ENCODE results near the gene RTN4RL2. TPM values are rescaled to one million over a fixed set of nuclear protein-coding genes. Genes with fewer than 3 reads are reported as not detected.

RTN4RL2 gene
- total RNA-seq, 1 experiment from 2014 or later = 15.5 TPM

DNA sequence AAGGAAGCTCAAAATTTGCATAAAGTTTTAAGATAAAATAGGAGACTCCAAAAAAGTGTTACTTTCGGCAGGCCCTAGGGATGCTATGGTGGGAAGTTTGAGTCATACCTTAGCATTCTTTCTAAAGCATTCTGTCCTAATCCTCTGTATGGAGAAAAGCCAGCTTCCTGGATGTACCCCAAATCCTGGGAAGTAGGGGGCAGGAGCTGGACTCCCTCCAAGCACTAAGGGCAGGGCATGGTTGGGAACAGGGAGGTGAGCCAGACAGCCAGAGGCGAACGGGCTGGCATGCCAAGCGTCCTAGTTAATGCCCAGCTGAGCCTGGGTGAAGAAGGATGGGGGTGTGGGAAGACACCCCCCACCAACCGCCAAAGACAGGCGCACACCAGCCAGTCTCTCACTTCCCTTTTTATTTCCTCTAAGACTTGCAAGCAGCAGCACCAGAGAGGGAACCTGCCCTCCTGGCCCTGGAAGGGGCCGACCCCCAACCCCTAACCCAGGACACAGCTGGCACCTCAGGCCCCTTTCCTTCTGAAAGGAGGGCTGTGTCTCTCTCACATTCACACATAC, 23.9 kb downstream of the RTN4RL2 start (continued):
- TF ChIP-seq, protein P1, sequence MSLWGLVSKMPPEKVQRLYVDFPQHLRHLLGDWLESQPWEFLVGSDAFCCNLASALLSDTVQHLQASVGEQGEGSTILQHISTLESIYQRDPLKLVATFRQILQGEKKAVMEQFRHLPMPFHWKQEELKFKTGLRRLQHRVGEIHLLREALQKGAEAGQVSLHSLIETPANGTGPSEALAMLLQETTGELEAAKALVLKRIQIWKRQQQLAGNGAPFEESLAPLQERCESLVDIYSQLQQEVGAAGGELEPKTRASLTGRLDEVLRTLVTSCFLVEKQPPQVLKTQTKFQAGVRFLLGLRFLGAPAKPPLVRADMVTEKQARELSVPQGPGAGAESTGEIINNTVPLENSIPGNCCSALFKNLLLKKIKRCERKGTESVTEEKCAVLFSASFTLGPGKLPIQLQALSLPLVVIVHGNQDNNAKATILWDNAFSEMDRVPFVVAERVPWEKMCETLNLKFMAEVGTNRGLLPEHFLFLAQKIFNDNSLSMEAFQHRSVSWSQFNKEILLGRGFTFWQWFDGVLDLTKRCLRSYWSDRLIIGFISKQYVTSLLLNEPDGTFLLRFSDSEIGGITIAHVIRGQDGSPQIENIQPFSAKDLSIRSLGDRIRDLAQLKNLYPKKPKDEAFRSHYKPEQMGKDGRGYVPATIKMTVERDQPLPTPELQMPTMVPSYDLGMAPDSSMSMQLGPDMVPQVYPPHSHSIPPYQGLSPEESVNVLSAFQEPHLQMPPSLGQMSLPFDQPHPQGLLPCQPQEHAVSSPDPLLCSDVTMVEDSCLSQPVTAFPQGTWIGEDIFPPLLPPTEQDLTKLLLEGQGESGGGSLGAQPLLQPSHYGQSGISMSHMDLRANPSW (CRISPR knock-in tag; conservative IDR thresholded peaks at IDR 0.05; ENCODE audit: low read depth) = no peak
- TF ChIP-seq ELF4 (CRISPR knock-in tag; IDR thresholded peaks at IDR 0.05; ENCODE audit: low read depth) = no peak
- TF ChIP-seq SP1 (CRISPR knock-in tag; conservative IDR thresholded peaks at IDR 0.05) = no peak
- no peak for TF ChIP-seq ZNF425 (CRISPR knock-in tag; conservative IDR thresholded peaks at IDR 0.05)

DNA sequence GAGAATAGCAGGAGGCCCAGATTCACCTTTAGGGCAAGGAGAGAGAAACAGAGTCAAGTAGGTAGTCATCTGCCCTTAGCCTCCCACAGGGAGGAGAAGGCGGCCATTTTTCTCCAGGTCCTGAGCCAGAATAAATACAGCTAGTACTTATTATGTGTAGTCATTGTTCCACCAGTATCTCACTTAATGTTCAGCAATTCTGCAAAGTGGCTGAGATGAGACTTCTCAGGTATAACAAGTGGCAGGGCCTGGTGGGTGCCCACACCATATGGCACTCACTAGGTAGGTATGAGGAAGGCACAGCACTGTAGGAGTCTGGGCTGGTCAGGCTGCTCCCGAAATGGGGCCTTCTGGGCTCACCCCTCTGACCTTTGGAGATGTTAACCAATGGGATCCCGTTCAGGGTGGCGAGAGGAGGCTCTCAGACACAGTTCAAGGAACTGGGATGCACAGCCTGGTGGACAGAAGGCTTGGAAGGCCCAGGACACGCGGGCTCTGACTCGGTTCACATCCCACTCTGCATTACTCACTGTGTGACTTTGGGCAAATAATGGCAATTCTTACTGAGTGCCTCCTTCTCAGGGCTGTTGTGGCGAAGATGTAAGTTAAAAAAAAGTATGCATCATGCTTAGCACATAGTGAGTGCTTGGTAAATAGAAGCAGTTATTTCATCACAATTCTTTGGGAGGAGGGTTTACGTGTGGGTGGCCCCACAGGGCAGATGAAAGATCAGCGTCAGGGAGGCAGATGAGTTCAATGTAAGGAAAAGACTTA, 25.1 kb downstream of the RTN4RL2 start:
- CTCF ChIA-PET = interaction anchor here (1.2 to 9.7 kb wide), 2 partner anchors 8 to 27 kb away, joined by 5 to 97 read pairs; no protein-coding TSS in a partner anchor
- H3K27me3 Mint-ChIP-seq (ENCODE audit: low read depth) = peaks cover 33% of the 10 kb centered on the region
- no peaks in the 10 kb centered on the region for H3K9me3 Mint-ChIP-seq
- TF ChIP-seq CREB1 (CRISPR knock-in tag; IDR thresholded peaks at IDR 0.05) (no peak), NFE2L1 (CRISPR knock-in tag; IDR thresholded peaks at IDR 0.05) (no peak), JUN (CRISPR knock-in tag; IDR thresholded peaks at IDR 0.05) (no peak), JAZF1 (CRISPR knock-in tag; IDR thresholded peaks at IDR 0.05) (no peak)
- POLR2A ChIA-PET = no interaction called here
- H3K4me1 Mint-ChIP-seq = peaks cover 20% of the 10 kb centered on the region
- no peak overlapping the region for H3K27ac Mint-ChIP-seq
- no peak for ATAC-seq
- peaks cover 21% of the 10 kb centered on the region; the same call in 1 of the 2 replicates for H3K36me3 Mint-ChIP-seq
- DNase-seq (ENCODE audit: low spot score) = no peak
- H3K4me3 Mint-ChIP-seq = no peak overlapping the region

DNA sequence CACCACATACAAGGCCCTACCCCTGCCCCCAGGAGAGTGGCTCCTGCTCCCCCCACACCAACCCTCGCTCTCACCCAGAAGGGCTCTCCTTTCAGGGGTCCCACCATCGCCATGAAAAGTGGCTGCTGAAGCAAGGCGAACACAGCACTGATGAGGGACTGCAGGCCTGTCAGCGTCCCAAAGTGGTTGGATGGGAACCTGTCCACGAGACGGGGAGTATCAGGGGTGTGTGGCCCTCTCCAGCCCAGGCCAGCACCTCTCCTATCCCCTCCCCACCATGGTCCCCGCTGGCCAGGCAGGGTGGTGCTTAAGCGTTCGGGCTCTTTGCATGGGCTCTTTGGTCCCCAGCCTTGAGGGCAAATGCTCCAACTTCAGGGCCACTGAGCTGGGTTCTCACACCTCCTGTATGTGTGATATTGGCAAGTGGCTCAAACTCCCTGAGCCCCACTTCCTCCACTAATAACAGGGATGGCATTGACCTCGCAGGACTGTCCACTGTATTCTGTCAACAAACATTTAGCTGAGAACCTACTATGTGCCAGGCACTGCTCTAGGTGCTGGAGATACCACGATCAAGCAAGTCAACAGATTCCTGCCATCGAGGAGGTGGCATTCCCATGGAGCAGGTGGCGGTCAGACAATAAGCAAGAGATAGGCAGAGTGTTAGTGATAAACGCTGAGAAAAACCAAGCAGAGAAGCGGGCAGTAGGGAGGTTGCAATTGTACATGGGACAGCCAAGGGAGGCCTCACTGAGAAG, 26.9 kb downstream of the RTN4RL2 start:
- H3K27ac Mint-ChIP-seq = no peak overlapping the region
- peaks cover 6% of the 10 kb centered on the region for H3K4me1 Mint-ChIP-seq
- peaks cover 25% of the 10 kb centered on the region; the same call in 1 of the 2 replicates for H3K36me3 Mint-ChIP-seq
- DNase-seq (ENCODE audit: low spot score) = no peak
- ChIA-PET POLR2A (no interaction called here), CTCF (interaction anchor here (0.6 to 1.3 kb wide), 5 partner anchors 11 to 40 kb away, joined by 3 to 5 read pairs (median 3); partner anchors contain the start of gene RTN4RL2)
- H3K27me3 Mint-ChIP-seq (ENCODE audit: low read depth) = peaks cover 15% of the 10 kb centered on the region
- TF ChIP-seq ETV6 (CRISPR knock-in tag; IDR thresholded peaks at IDR 0.05) (no peak), ZNF512 (CRISPR knock-in tag; IDR thresholded peaks at IDR 0.05; ENCODE audit: borderline replicate concordance) (no peak)
- no peaks in the 10 kb centered on the region for H3K9me3 Mint-ChIP-seq
- ATAC-seq = no peak
- no peak overlapping the region for H3K4me3 Mint-ChIP-seq

All from WTC11 (cell line).